ENCODE results near the gene DISP2.

GRCh38 chr15:40313531-40314398 is 44.3 kb upstream of the DISP2 start:
- TF ChIP-seq HDGF (IDR thresholded peaks at IDR 0.05; ENCODE audit: borderline replicate concordance) (no peak), LEF1 (IDR thresholded peaks at IDR 0.05; ENCODE audit: borderline replicate concordance) (no peak), SUZ12 (IDR thresholded peaks at IDR 0.05) (no peak), ELF4 (IDR thresholded peaks at IDR 0.05) (no peak), CTBP1 (IDR thresholded peaks at IDR 0.05; ENCODE audit: borderline replicate concordance) (no peak), ZNF384 (IDR thresholded peaks at IDR 0.05) (no peak), FOXM1 (IDR thresholded peaks at IDR 0.05; ENCODE audit: borderline replicate concordance) (no peak), NFRKB (IDR thresholded peaks at IDR 0.05) (no peak), TARDBP (IDR thresholded peaks at IDR 0.05) (no peak), SP1 (IDR thresholded peaks at IDR 0.05) (no peak), L3MBTL2 (conservative IDR thresholded peaks at IDR 0.05) (no peak)
